ENCODE results near the gene ARHGAP19. TPM values are rescaled to one million over a fixed set of nuclear protein-coding genes. Genes with fewer than 3 reads are reported as not detected.

Gene ARHGAP19
- polyA plus RNA-seq, 3 donors = 8.3 to 10.6 (median 10.2) TPM

DNA sequence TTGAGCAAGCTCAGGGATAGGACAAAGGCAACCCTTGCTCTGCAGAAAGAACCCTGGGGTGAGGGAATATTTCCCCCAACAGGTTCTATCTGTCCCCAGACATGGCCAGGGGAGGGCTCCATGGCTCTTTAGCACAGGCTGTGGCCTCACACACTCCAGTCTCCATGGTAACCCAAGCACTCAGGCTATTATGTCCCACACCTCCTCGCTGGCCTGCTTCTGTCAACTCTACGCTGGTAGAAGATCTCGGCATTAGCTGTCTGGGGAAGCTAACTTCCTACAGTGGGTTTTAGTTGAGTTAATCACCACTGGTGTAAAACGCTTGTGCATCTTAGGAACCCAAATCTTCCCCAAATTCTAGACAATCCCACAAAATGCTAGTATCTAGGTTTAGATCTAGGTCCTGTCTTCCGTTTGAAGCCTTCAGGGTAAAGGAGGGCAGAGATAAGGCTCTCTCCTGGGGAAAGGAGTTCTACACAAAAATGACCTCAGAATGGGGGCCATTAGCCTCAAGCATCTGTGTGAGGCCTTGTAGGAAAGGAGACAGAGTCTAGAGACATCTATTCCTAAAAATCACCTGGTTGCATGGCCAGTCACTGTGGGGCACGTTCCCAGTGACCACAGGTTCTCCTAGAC, 70.0 kb downstream of the ARHGAP19 start:
- Histone ChIP-seq H3K9me3 (replicated peaks in 1 of 2; ENCODE audit: control insufficient read depth in 1 of 2, insufficient read depth in 1 of 2, low read length in 2 of 2) (no peaks in the 10 kb centered on the region), H2AFZ (ENCODE audit: insufficient read depth, low read depth, low read length, poor library complexity, severe bottlenecking) (no peak overlapping the region), H3K9ac (ENCODE audit: insufficient read depth, low read length, poor library complexity, severe bottlenecking) (no peak overlapping the region), H3K4me3 (replicated peaks in 1 of 3; ENCODE audit: low read depth in 2 of 3, low read length in 3 of 3) (no peak overlapping the region), H3K79me2 (ENCODE audit: insufficient read depth, low read length) (no peaks in the 10 kb centered on the region), H3K27ac (ENCODE audit: low read depth in 1 of 2, low read length in 2 of 2) (no peak overlapping the region), H3K27me3 (ENCODE audit: control insufficient read depth in 2 of 2, insufficient read depth in 2 of 2, low read length in 2 of 2) (no peaks in the 10 kb centered on the region), H3K4me2 (replicated peaks; ENCODE audit: extremely low read depth, low read length, poor library complexity, severe bottlenecking) (no peak overlapping the region), H4K20me1 (ENCODE audit: insufficient read depth, low read length) (no peaks in the 10 kb centered on the region), H3K36me3 (replicated peaks in 1 of 2; ENCODE audit: control insufficient read depth in 1 of 2, insufficient read depth in 2 of 2, low read length in 2 of 2) (peaks cover 27 to 55% of the 10 kb centered on the region in 2 donors), H3K4me1 (ENCODE audit: control insufficient read depth in 1 of 2, insufficient read depth in 2 of 2, low read length in 2 of 2) (peaks cover 36 to 45% of the 10 kb centered on the region in 2 donors)
- Mint-ChIP-seq H3K27ac (peak overlapping the region in 1 of 7 donors; percentile 3), H3K9me3 (no peaks in the 10 kb centered on the region), H3K27me3 (ENCODE audit: low read depth in 3 of 3) (no peaks in the 10 kb centered on the region), H3K36me3 (peaks cover 41 to 57% of the 10 kb centered on the region in 2 donors), H3K4me3 (no peak overlapping the region), H3K4me1 (peaks cover 44% of the 10 kb centered on the region)
- TF ChIP-seq, protein P1, sequence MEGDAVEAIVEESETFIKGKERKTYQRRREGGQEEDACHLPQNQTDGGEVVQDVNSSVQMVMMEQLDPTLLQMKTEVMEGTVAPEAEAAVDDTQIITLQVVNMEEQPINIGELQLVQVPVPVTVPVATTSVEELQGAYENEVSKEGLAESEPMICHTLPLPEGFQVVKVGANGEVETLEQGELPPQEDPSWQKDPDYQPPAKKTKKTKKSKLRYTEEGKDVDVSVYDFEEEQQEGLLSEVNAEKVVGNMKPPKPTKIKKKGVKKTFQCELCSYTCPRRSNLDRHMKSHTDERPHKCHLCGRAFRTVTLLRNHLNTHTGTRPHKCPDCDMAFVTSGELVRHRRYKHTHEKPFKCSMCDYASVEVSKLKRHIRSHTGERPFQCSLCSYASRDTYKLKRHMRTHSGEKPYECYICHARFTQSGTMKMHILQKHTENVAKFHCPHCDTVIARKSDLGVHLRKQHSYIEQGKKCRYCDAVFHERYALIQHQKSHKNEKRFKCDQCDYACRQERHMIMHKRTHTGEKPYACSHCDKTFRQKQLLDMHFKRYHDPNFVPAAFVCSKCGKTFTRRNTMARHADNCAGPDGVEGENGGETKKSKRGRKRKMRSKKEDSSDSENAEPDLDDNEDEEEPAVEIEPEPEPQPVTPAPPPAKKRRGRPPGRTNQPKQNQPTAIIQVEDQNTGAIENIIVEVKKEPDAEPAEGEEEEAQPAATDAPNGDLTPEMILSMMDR (IDR thresholded peaks at IDR 0.05) = no peak
- WGBS (ENCODE audit: insufficient coverage) = no CpG with 5 or more reads among the region's 6 CpGs
- intact Hi-C loops (cut with micrococcal nuclease) = no loop called here
- no peak for DNase-seq

DNA sequence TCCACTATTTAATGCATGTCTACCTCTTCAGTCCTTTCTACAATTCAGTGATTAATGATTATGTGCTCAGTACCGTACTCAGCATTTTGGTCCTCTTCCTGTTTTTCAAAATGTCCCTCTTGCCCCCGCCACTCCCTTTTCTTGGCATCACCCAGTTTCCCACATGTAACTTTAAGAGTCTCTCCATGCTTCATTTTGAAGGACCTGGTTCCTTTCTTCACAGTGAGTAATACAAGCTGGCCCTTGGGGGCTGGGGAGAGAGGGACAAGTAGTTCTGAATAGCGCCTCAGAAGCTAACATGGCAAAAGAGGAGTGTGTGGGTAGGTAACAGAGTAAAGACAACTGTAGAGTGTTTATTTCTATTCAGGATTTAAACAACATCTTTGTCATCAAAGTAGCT, 72.1 kb downstream of the ARHGAP19 start:
- H3K9me3 ChIP-seq (replicated peaks in 1 of 2; ENCODE audit: control insufficient read depth in 1 of 2, insufficient read depth in 1 of 2, low read length in 2 of 2) = no peaks in the 10 kb centered on the region
- no peak overlapping the region for H3K27ac ChIP-seq (ENCODE audit: low read depth in 1 of 2, low read length in 2 of 2)
- H3K4me1 ChIP-seq (ENCODE audit: control insufficient read depth in 1 of 2, insufficient read depth in 2 of 2, low read length in 2 of 2) = peaks cover 39 to 55% of the 10 kb centered on the region in 2 donors
- TF ChIP-seq, protein P1 (IDR thresholded peaks at IDR 0.05) = no peak
- H3K27ac Mint-ChIP-seq = peak overlapping the region in 5 of 7 donors; percentile 17 to 82 (median 45)
- intact Hi-C loops (cut with micrococcal nuclease) = no loop called here
- H3K4me3 Mint-ChIP-seq = no peak overlapping the region
- H3K4me1 Mint-ChIP-seq = peaks cover 51% of the 10 kb centered on the region
- no peaks in the 10 kb centered on the region for H4K20me1 ChIP-seq (ENCODE audit: insufficient read depth, low read length)
- no peaks in the 10 kb centered on the region for H3K27me3 ChIP-seq (ENCODE audit: control insufficient read depth in 2 of 2, insufficient read depth in 2 of 2, low read length in 2 of 2)
- H3K27me3 Mint-ChIP-seq (ENCODE audit: low read depth in 3 of 3) = no peaks in the 10 kb centered on the region
- DNase-seq = no peak
- WGBS (ENCODE audit: insufficient coverage) = 30% methylated on average over 2 of the region's 3 CpGs
- no peak overlapping the region for H3K9ac ChIP-seq (ENCODE audit: insufficient read depth, low read length, poor library complexity, severe bottlenecking)
- H3K79me2 ChIP-seq (ENCODE audit: insufficient read depth, low read length) = no peaks in the 10 kb centered on the region
- H3K4me3 ChIP-seq (replicated peaks in 1 of 3; ENCODE audit: low read depth in 2 of 3, low read length in 3 of 3) = no peak overlapping the region
- no peak overlapping the region for H2AFZ ChIP-seq (ENCODE audit: insufficient read depth, low read depth, low read length, poor library complexity, severe bottlenecking)
- H3K4me2 ChIP-seq (replicated peaks; ENCODE audit: extremely low read depth, low read length, poor library complexity, severe bottlenecking) = no peak overlapping the region
- H3K36me3 ChIP-seq (replicated peaks in 1 of 2; ENCODE audit: control insufficient read depth in 1 of 2, insufficient read depth in 2 of 2, low read length in 2 of 2) = peaks cover 11 to 35% of the 10 kb centered on the region in 2 donors
- H3K9me3 Mint-ChIP-seq = no peaks in the 10 kb centered on the region
- H3K36me3 Mint-ChIP-seq = peaks cover 27 to 45% of the 10 kb centered on the region in 2 donors
